Activated naive CD4-positive, alpha-beta T cell treated with anti-CD3 and anti-CD28 coated beads, Interleukin-2, amount 10 ng/mL, durations not matched to agents 7 days and 5 days (primary cell): ENCODE data around the gene ARL4D.
A peak's percentile ranks its signal among the peaks of the same experiment; 100 is the strongest.

Experiments
- CTCF ChIA-PET: fragments of 350-600 bp; sonication (Branson Sonifier 250); formaldehyde crosslinking; loops from one replicate; lab custom pipeline; 2021; ENCODE audit warnings: antibody characterized with exemption; lab: Charles Lee
- DNase-seq: peaks from one replicate; pipeline ENCODE4 v3.0.0-alpha.2; 2020
- H3K27ac Mint-ChIP-seq: one replicate; pipeline ENCODE4 v1.8.0; 2021; ENCODE audit warnings: mild to moderate bottlenecking, moderate library complexity, mixed read lengths
- H3K27me3 Mint-ChIP-seq: one replicate; pipeline ENCODE4 v1.8.0; 2021; ENCODE audit warnings: mild to moderate bottlenecking, mixed read lengths
- H3K36me3 Mint-ChIP-seq: one replicate; pipeline ENCODE4 v1.8.0; 2021; ENCODE audit warnings: mixed read lengths
- H3K4me1 Mint-ChIP-seq: one replicate; pipeline ENCODE4 v1.8.0; 2021; ENCODE audit warnings: mixed read lengths
- H3K4me3 Mint-ChIP-seq: one replicate; pipeline ENCODE4 v1.8.0; 2021; ENCODE audit warnings: mild to moderate bottlenecking, moderate library complexity, mixed read lengths
- H3K9me3 Mint-ChIP-seq: one replicate; pipeline ENCODE4 v1.8.0; 2021; ENCODE audit warnings: mixed read lengths

The ARL4D gene

GRCh38 chr17:43377056-43377810, 21.6 kb upstream of the ARL4D start:
- H3K36me3 Mint-ChIP-seq = peaks cover 8% of the 10 kb centered on the region
- H3K4me1 Mint-ChIP-seq = peaks cover 11% of the 10 kb centered on the region
- peaks cover 21% of the 10 kb centered on the region for H3K9me3 Mint-ChIP-seq
- no peak overlapping the region for H3K27ac Mint-ChIP-seq
- CTCF ChIA-PET = no interaction called here
- no peak for DNase-seq
- no peak overlapping the region for H3K4me3 Mint-ChIP-seq
- peaks cover 12% of the 10 kb centered on the region for H3K27me3 Mint-ChIP-seq

GRCh38 chr17:43378766-43379165, 20.0 kb upstream of the ARL4D start:
- peaks cover 6% of the 10 kb centered on the region for H3K4me1 Mint-ChIP-seq
- no peak overlapping the region for H3K27ac Mint-ChIP-seq
- no peak overlapping the region for H3K4me3 Mint-ChIP-seq

GRCh38 chr17:43380307-43380706, 18.5 kb upstream of the ARL4D start:
- no peak overlapping the region for H3K4me3 Mint-ChIP-seq
- H3K4me1 Mint-ChIP-seq = peaks cover 6% of the 10 kb centered on the region
- CTCF ChIA-PET = interaction anchor here (0.6 kb wide), 1 partner anchor 348 kb away, joined by 4 read pairs; no protein-coding TSS in a partner anchor
- H3K27ac Mint-ChIP-seq = no peak overlapping the region
- H3K9me3 Mint-ChIP-seq = peaks cover 21% of the 10 kb centered on the region
- DNase-seq = no peak
- peaks cover 8% of the 10 kb centered on the region for H3K36me3 Mint-ChIP-seq
- H3K27me3 Mint-ChIP-seq = peaks cover 21% of the 10 kb centered on the region

More at GRCh38 chr17:43378766-43379165, 20.0 kb upstream of the ARL4D start:
- CTCF ChIA-PET = interaction anchor here (1.4 kb wide), 1 partner anchor 15 kb away, joined by 3 read pairs; no protein-coding TSS in a partner anchor
- Mint-ChIP-seq H3K36me3 (peaks cover 8% of the 10 kb centered on the region), H3K9me3 (peaks cover 21% of the 10 kb centered on the region), H3K27me3 (peaks cover 21% of the 10 kb centered on the region)
- DNase-seq = no peak

GRCh38 chr17:43381204-43381603, 17.6 kb upstream of the ARL4D start:
- no peak overlapping the region for H3K4me3 Mint-ChIP-seq
- CTCF ChIA-PET = no interaction called here

GRCh38 chr17:43381621-43382020, 17.2 kb upstream of the ARL4D start:
- no peak overlapping the region for H3K27ac Mint-ChIP-seq
- CTCF ChIA-PET = no interaction called here
- no peak for DNase-seq
- H3K9me3 Mint-ChIP-seq = peaks cover 21% of the 10 kb centered on the region
- peaks cover 21% of the 10 kb centered on the region for H3K27me3 Mint-ChIP-seq
- H3K4me1 Mint-ChIP-seq = no peaks in the 10 kb centered on the region
- no peak overlapping the region for H3K4me3 Mint-ChIP-seq
- peaks cover 8% of the 10 kb centered on the region for H3K36me3 Mint-ChIP-seq

More at GRCh38 chr17:43381204-43381603, 17.6 kb upstream of the ARL4D start:
- peaks cover 8% of the 10 kb centered on the region for H3K36me3 Mint-ChIP-seq
- H3K27ac Mint-ChIP-seq = no peak overlapping the region
- peaks cover 21% of the 10 kb centered on the region for H3K27me3 Mint-ChIP-seq
- H3K9me3 Mint-ChIP-seq = peaks cover 21% of the 10 kb centered on the region
- no peaks in the 10 kb centered on the region for H3K4me1 Mint-ChIP-seq
- no peak for DNase-seq

GRCh38 chr17:43382776-43383175, 16.0 kb upstream of the ARL4D start:
- Mint-ChIP-seq H3K36me3 (peaks cover 10% of the 10 kb centered on the region), H3K27me3 (peaks cover 21% of the 10 kb centered on the region), H3K4me1 (peaks cover 8% of the 10 kb centered on the region), H3K27ac (no peak overlapping the region), H3K9me3 (peaks cover 21% of the 10 kb centered on the region), H3K4me3 (no peak overlapping the region)
- CTCF ChIA-PET = no interaction called here
- DNase-seq = no peak

- peaks cover 21% of the 10 kb centered on the region for H3K27me3 Mint-ChIP-seq
- no peak overlapping the region for H3K27ac Mint-ChIP-seq
- no peak overlapping the region for H3K4me3 Mint-ChIP-seq
- H3K36me3 Mint-ChIP-seq = peaks cover 10% of the 10 kb centered on the region
- CTCF ChIA-PET = interaction anchor here (0.7 kb wide), 1 partner anchor 8 kb away, joined by 3 read pairs; no protein-coding TSS in a partner anchor
- H3K4me1 Mint-ChIP-seq = peaks cover 11% of the 10 kb centered on the region
- DNase-seq = no peak
- peaks cover 21% of the 10 kb centered on the region for H3K9me3 Mint-ChIP-seq
These were observed 15.4 kb upstream of the ARL4D start for GRCh38 chr17:43383372-43383771.

GRCh38 chr17:43383826-43384475, 14.8 kb upstream of the ARL4D start:
- no peak overlapping the region for H3K27ac Mint-ChIP-seq
- peaks cover 21% of the 10 kb centered on the region for H3K27me3 Mint-ChIP-seq
- H3K4me1 Mint-ChIP-seq = peaks cover 11% of the 10 kb centered on the region
- no peak overlapping the region for H3K4me3 Mint-ChIP-seq
- CTCF ChIA-PET = interaction anchor here (0.7 to 0.9 kb wide), 2 partner anchors 8 to 10 kb away, joined by 3 read pairs; no protein-coding TSS in a partner anchor
- H3K36me3 Mint-ChIP-seq = peaks cover 10% of the 10 kb centered on the region
- H3K9me3 Mint-ChIP-seq = peaks cover 19% of the 10 kb centered on the region
- no peak for DNase-seq

GRCh38 chr17:43384476-43384862, 14.3 kb upstream of the ARL4D start:
- Mint-ChIP-seq H3K36me3 (peaks cover 10% of the 10 kb centered on the region), H3K4me1 (peaks cover 13% of the 10 kb centered on the region), H3K27me3 (peaks cover 21% of the 10 kb centered on the region), H3K9me3 (peaks cover 19% of the 10 kb centered on the region), H3K4me3 (no peak overlapping the region), H3K27ac (no peak overlapping the region)
- CTCF ChIA-PET = interaction anchor here (0.9 to 1.3 kb wide), 2 partner anchors 9 to 99 kb away, joined by 3 to 5 read pairs; partner anchors contain the start of gene DHX8
- no peak for DNase-seq

- H3K27me3 Mint-ChIP-seq = peaks cover 18% of the 10 kb centered on the region
- H3K4me1 Mint-ChIP-seq = peaks cover 20% of the 10 kb centered on the region
- peaks cover 5% of the 10 kb centered on the region for H3K36me3 Mint-ChIP-seq
- DNase-seq = no peak
- peaks cover 13% of the 10 kb centered on the region for H3K9me3 Mint-ChIP-seq
- H3K4me3 Mint-ChIP-seq = no peak overlapping the region
- H3K27ac Mint-ChIP-seq = no peak overlapping the region
- CTCF ChIA-PET = interaction anchor here (0.9 to 1.3 kb wide), 2 partner anchors 8 to 98 kb away, joined by 3 to 5 read pairs; partner anchors contain the start of gene DHX8
These were observed 13.6 kb upstream of the ARL4D start for GRCh38 chr17:43385046-43385831.

GRCh38 chr17:43388359-43389045, 10.3 kb upstream of the ARL4D start:
- peak overlapping the region; percentile 89 for H3K4me3 Mint-ChIP-seq
- peak; percentile 94 for DNase-seq
- H3K27me3 Mint-ChIP-seq = peaks cover under 1% of the 10 kb centered on the region
- H3K9me3 Mint-ChIP-seq = no peaks in the 10 kb centered on the region
- peaks cover 23% of the 10 kb centered on the region for H3K4me1 Mint-ChIP-seq
- H3K27ac Mint-ChIP-seq = peak overlapping the region; percentile 98
- peaks cover 2% of the 10 kb centered on the region for H3K36me3 Mint-ChIP-seq
- CTCF ChIA-PET = interaction anchor here (0.7 to 1.7 kb wide), 4 partner anchors 10 to 95 kb away, joined by 4 to 16 read pairs (median 12); partner anchors contain the start of genes ARL4D and DHX8

GRCh38 chr17:43389046-43389947, 9.5 kb upstream of the ARL4D start:
- peaks cover 2% of the 10 kb centered on the region for H3K36me3 Mint-ChIP-seq
- H3K27ac Mint-ChIP-seq = peak overlapping the region; percentile 98
- H3K27me3 Mint-ChIP-seq = no peaks in the 10 kb centered on the region
- CTCF ChIA-PET = interaction anchor here (1.3 to 9.7 kb wide), 3 partner anchors 21 to 94 kb away, joined by 16 to 134 read pairs (median 16); partner anchors contain the start of gene DHX8
- peak overlapping the region; percentile 89 for H3K4me3 Mint-ChIP-seq
- peaks cover 31% of the 10 kb centered on the region for H3K4me1 Mint-ChIP-seq
- peak; percentile 92 for DNase-seq
- no peaks in the 10 kb centered on the region for H3K9me3 Mint-ChIP-seq
